Measurements from ENCODE around the gene FNBP1. TPM values are rescaled to one million over a fixed set of nuclear protein-coding genes. Genes with fewer than 3 reads are reported as not detected.

FNBP1 gene
- total RNA-seq, 1 experiment from 2014 or later, result 80.7 TPM

- Histone ChIP-seq H3K9me2 (ENCODE audit: insufficient read depth) (no peaks in the 10 kb centered on the region), H3K9me3 (ENCODE audit: insufficient read depth, low read depth) (no peaks in the 10 kb centered on the region), H3K36me3 (ENCODE audit: low read depth) (no peaks in the 10 kb centered on the region), H3K27me3 (ENCODE audit: insufficient read depth, low read depth) (no peaks in the 10 kb centered on the region), H3K4me3 (no peak overlapping the region), H3K27ac (no peak overlapping the region), H2AFZ (no peak overlapping the region), H4K20me1 (ENCODE audit: insufficient read depth) (no peaks in the 10 kb centered on the region), H3K79me2 (ENCODE audit: low read depth) (no peaks in the 10 kb centered on the region), H3F3A (ENCODE audit: insufficient read depth, low read depth) (no peaks in the 10 kb centered on the region; the same call in 1 of the 2 replicates), H3K4me1 (replicated peaks; ENCODE audit: insufficient read depth) (no peaks in the 10 kb centered on the region), H3K4me2 (no peak overlapping the region)
- TF ChIP-seq EZH2 (IDR thresholded peaks at IDR 0.05; ENCODE audit: low read depth) (no peak), CTCF (conservative IDR thresholded peaks at IDR 0.05) (no peak)
- CTCF ChIA-PET, result no interaction called here
- no TSS peak for BruUV-seq (replicated peaks)
- POLR2A ChIA-PET (ENCODE audit: unreplicated experiment), result no interaction called here
- intact Hi-C loops (cut with micrococcal nuclease; ENCODE audit: unreplicated experiment), result no loop called here
- no peak for DNase-seq
These were observed 123.1 kb downstream of the FNBP1 start for GRCh38 chr9:129919841-129920240.

GRCh38 chr9:129919277-129919676 is 123.7 kb downstream of the FNBP1 start:
- ChIA-PET POLR2A (ENCODE audit: unreplicated experiment) (interaction anchor here (0.6 kb wide), 1 partner anchor 77 kb away, joined by 4 read pairs; no protein-coding TSS in a partner anchor), CTCF (interaction anchor here (0.5 to 0.7 kb wide), 3 partner anchors 20 to 362 kb away, joined by 3 to 8 read pairs (median 3); no protein-coding TSS in a partner anchor)
- H3K9me2 ChIP-seq (ENCODE audit: insufficient read depth), result no peaks in the 10 kb centered on the region
- H3F3A ChIP-seq (ENCODE audit: insufficient read depth, low read depth), result no peaks in the 10 kb centered on the region; the same call in 1 of the 2 replicates
- no peak overlapping the region for H3K27ac ChIP-seq
- H3K4me2 ChIP-seq, result no peak overlapping the region
- no peak overlapping the region for H3K4me3 ChIP-seq
- no TSS peak for BruUV-seq (replicated peaks)
- no peaks in the 10 kb centered on the region for H3K4me1 ChIP-seq (replicated peaks; ENCODE audit: insufficient read depth)
- no peak for DNase-seq
- H3K9me3 ChIP-seq (ENCODE audit: insufficient read depth, low read depth), result no peaks in the 10 kb centered on the region
- no peaks in the 10 kb centered on the region for H3K79me2 ChIP-seq (ENCODE audit: low read depth)
- no peaks in the 10 kb centered on the region for H3K27me3 ChIP-seq (ENCODE audit: insufficient read depth, low read depth)
- no peaks in the 10 kb centered on the region for H4K20me1 ChIP-seq (ENCODE audit: insufficient read depth)
- no peaks in the 10 kb centered on the region for H3K36me3 ChIP-seq (ENCODE audit: low read depth)
- intact Hi-C loops (cut with micrococcal nuclease; ENCODE audit: unreplicated experiment), result no loop called here
- H2AFZ ChIP-seq, result no peak overlapping the region
- TF ChIP-seq CTCF (conservative IDR thresholded peaks at IDR 0.05) (no peak), EZH2 (IDR thresholded peaks at IDR 0.05; ENCODE audit: low read depth) (no peak)

- Histone ChIP-seq H3K9me3 (ENCODE audit: insufficient read depth, low read depth) (no peaks in the 10 kb centered on the region), H2AFZ (no peak overlapping the region), H3K27ac (no peak overlapping the region), H3K36me3 (ENCODE audit: low read depth) (no peaks in the 10 kb centered on the region), H3K27me3 (ENCODE audit: insufficient read depth, low read depth) (no peaks in the 10 kb centered on the region), H3K4me1 (replicated peaks; ENCODE audit: insufficient read depth) (no peaks in the 10 kb centered on the region), H3F3A (ENCODE audit: insufficient read depth, low read depth) (no peaks in the 10 kb centered on the region; the same call in 1 of the 2 replicates), H3K4me2 (no peak overlapping the region), H3K4me3 (no peak overlapping the region), H3K9me2 (ENCODE audit: insufficient read depth) (no peaks in the 10 kb centered on the region), H4K20me1 (ENCODE audit: insufficient read depth) (no peaks in the 10 kb centered on the region), H3K79me2 (ENCODE audit: low read depth) (no peaks in the 10 kb centered on the region)
- BruUV-seq (replicated peaks), result no TSS peak
- TF ChIP-seq EZH2 (IDR thresholded peaks at IDR 0.05; ENCODE audit: low read depth), result no peak
- TF ChIP-seq CTCF (conservative IDR thresholded peaks at IDR 0.05), result no peak
- POLR2A ChIA-PET (ENCODE audit: unreplicated experiment), result no interaction called here
- no peak for DNase-seq
- CTCF ChIA-PET, result interaction anchor here (0.6 kb wide), 2 partner anchors 93 to 363 kb away, joined by 3 to 8 read pairs; no protein-coding TSS in a partner anchor
- intact Hi-C loops (cut with micrococcal nuclease; ENCODE audit: unreplicated experiment), result no loop called here
These were observed 124.6 kb downstream of the FNBP1 start for GRCh38 chr9:129918296-129918950.

Measured in PC-9 (cell line).